NCI-H446 (cell line): Measurements from ENCODE around the gene COQ2.
"Not testable (repeated sequence)": the region's sequence is repeated elsewhere in the genome, so short reads cannot be mapped to it uniquely, and the experiment has no call there.

Experiments
- DNase-seq, 2 experiments: peaks; one replicate each; lab custom pipeline; 2025; lab: John Stamatoyannopoulos, UW

The COQ2 gene

DNA sequence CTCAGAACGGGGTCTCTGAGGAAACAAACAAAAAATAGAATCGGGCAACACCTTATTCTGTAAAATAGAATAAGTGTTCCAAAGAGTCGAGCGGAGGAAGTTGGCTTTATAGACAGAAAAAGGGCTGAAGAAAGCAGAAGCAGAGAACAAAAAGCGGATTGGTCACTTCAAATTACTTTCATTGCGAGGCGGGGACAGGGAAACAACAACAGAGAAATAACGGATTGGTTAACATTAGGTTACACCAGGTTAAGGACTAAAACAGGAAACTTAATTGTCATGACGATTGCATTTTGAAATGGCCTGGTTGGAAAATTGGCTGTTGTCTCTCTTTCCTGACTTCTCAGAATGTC, 433 bp upstream of the COQ2 start:
- no peak for DNase-seq

GRCh38 chr4:83283181-83283580, 1.4 kb downstream of the COQ2 start:
- no peak for DNase-seq

- peak; percentile 55 to 66 for DNase-seq
Measured at GRCh38 chr4:83282049-83282535, 2.5 kb downstream of the COQ2 start.

DNA sequence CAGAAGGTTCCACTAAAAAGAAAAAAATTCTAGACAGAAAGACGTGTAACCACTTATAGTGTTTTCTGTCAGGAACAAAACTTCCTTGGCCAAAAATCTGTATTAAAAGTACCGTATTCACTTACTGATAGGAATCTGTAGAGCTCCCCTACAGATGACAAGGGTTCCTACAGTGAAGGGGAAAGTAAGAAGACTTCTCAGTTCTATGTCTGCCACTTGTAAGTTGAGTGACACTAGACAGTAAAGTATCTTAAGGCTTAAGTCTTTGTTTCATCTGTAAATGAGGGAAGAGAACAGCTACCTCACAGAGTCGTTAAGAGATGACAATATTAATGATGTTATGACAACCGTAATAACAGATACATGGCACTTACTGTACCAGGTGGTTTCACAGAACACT, 3.3 kb downstream of the COQ2 start:
- no peak for DNase-seq

DNA sequence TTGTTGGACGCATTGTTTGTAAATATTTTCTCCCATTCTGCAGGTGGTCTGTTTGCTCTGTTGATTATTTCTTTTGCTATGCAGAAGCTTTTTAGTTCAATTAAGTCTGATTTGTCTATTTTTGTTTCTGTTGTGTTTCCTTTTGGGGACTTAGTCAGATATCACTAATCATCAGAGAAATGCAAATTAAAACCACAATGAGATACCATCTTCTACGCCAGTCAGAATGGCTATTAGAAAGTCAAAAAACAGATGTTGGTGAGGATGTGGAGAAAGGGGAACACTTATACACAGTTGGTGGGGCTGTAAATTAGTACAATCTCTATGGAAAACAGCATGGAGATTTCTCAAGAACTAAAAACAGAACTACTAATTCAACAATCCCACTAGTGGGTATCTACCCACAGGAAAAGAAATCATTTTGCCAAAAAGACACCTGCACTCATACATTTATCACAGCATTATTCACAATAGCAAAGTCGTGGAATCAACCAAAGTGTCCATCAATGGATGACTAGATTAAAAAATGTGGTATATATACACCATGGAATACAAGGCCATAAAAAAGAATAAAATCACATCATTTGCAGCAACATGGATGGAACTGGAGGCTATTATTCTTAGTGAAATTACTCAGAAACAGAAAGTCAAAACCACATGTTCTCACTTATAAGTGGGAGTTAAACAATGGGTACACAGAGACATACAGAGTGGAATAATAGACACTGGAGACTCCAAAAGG, 8.1 kb downstream of the COQ2 start:
- DNase-seq: no peak

DNA sequence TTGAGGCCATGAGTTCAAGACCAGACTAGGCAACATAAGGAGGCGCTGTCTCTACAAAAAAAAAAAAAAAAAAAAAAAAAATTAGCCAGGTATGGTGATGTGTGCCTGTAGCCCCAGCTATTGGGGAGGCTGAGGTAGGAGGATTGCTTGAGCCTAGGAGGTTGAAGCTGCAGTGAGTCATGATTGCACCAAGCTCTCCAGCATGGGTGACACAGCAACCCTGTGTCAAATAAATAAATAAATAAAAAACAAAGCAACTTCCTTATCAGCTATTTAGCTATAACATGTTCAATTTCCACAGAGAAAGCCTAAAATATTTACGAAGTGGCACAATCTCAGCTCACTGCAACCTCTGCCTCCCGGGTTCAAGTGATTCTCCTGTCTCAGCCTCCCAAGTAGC, 10.7 kb downstream of the COQ2 start:
- DNase-seq: not testable (repeated sequence)

- no peak for DNase-seq
Measured at GRCh38 chr4:83272900-83273299, 11.7 kb downstream of the COQ2 start.

DNA sequence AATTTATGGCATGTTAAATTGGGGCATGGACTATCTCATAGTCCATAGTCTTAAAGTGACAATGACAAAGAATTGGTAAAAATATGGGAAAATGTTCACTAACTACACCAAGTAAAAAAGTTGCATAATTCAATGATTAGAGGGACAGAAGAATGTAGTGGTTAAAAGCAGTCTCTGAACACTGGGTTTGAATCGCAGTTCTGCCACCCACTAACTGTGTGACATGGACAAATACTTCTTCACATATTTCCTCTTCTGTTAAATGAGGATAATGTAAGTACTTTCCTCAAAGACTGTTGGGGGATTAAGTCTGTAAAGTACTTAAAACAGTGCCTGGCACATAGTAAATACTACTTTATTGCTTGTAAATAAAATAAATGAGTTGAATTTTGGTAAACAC, 15.3 kb downstream of the COQ2 start:
- no peak for DNase-seq

DNA sequence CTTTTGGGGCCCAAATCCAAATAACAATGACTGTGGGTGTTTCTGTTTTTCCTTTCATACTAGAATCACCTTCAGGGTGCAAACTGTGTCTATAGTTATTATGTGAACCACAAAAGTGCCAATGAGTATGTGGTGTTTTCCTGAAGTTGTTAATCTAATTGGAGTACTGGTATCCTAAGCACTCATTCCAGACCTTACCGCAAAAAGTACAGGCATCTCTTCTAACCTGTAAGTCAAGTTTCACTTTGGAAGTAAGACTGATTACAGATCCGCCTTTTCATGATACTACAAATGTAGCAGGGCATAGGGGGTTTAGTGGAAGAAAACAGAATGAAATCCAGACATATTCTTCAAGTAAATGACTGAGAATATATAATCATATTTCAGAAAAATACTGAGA, 16.1 kb downstream of the COQ2 start:
- no peak for DNase-seq

DNA sequence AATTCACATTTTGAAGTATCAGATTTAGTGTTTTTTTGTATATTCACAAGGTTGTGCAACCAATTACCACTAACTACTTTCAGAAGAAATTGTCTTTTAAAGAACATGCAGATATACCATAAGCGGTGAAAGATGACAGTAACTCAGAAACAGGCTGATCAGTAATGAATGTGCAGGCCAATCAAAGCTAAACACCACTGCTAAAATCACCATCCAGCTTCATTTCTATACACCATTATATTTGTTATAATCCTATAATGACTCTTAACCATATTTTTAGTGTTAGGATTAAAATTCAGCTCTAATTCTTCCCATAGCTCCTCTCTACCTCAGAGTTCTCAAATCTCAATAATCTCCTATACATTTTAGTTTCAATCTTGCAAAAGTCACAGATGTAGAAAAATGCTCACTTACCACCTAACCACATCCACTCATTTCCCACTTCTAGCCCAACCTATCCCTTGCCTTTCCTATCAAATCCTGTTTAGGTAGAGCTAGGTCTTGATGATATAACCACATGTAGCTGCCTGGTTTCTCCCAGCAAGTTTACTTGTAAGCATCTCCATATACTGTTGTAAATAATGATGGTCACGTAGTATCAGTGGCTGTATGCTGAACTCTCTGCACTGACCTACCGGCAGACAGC, 16.6 kb downstream of the COQ2 start:
- no peak for DNase-seq

GRCh38 chr4:83267121-83267829, 17.3 kb downstream of the COQ2 start:
- no peak for DNase-seq

- no peak for DNase-seq
Measured at GRCh38 chr4:83266689-83267088, 17.9 kb downstream of the COQ2 start.

DNA sequence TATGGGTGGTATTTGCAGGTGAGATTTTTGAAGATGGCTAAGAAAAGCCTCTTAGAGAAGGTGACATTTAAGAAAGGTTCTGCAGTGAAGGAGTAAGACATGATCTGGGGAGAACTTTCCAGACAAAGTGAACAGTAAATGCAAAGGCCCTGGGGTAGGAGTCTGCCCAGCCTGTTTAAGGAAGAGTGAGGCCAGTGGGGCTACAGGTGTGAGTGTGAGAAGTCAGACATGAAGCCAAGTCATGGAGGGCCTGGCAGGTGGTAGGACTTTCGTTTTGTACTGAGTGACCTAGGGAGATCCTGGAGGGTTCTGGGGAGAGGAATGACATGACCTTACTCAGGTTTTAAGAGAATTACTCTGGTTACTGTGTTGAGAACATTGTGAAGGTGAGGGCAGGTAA, 21.5 kb downstream of the COQ2 start:
- DNase-seq: no peak

GRCh38 chr4:83262682-83263081, 21.9 kb downstream of the COQ2 start:
- DNase-seq: no peak

DNA sequence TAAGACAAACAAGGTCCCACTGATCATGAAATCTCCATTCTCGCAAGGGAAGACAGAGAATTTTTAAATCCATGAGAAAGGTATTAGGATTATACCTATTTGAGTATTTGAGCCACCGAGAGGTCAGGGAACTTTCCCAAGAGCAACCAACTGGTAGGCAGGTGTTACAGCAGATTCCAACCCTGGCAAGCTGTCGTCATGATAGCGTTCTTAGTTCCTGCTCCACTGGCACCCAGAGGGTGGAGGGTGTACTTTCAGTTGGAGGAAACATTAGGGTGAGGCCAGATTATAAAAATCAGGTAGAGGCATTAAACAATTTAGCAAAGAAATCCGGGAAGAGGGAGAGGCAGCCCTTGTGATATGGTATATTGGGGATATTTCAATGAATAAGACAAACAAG, 23.3 kb downstream of the COQ2 start:
- DNase-seq: no peak

GRCh38 chr4:83259586-83259985, 25.0 kb downstream of the COQ2 start:
- DNase-seq: no peak

DNA sequence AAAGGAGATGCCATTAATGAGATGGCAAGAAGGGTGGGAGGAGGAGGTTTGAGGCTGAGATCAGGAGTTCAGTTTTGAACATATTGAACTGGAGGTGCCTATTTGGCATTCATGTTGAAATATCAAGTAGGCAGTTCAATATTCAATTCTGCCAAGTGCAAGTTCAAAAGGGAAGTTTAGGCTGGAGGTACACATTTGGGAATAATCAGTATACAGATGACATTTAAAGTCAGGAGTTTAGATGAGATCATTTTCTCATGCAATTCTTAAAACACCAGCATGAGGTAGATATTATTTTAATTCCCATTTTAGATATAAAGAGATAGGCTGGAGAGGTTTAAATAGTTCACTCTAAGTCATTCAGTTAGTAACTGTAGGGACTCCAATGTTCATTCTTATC, 26.1 kb downstream of the COQ2 start:
- no peak for DNase-seq

GRCh38 chr4:83257811-83258210, 26.8 kb downstream of the COQ2 start:
- DNase-seq: peak; percentile 1 to 29

- DNase-seq: no peak
Measured at GRCh38 chr4:83255584-83255983, 29.0 kb downstream of the COQ2 start.

DNA sequence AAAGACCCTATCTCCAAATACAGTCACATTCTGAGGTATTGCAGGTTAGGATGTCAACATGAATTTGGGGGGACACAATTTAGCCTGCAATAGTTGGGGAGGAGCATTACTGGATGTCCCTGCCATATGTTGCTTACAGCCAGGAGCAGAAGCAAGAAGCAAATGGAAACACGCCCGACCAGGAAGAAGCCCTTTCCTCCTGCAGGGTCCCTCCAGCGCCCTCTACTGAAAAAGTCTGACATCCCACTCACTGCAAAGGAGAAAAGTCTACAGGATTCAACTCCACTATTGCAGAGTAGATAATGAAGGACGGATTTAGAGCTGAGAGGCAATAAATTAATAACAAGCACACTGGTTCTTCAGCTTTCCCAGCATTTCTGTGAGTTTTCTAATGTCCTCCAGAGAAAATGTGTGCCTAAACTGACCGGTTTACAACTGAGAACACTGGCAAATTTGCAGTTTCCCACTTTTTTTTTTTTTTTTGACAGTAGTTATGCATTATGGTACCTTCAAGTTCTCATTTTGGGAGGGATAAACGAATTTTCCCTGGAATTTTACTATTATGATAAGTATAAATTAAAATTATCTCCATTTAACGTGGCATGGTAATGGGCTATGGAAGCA, 31.7 kb downstream of the COQ2 start:
- DNase-seq: peak; percentile 20 to 75

DNA sequence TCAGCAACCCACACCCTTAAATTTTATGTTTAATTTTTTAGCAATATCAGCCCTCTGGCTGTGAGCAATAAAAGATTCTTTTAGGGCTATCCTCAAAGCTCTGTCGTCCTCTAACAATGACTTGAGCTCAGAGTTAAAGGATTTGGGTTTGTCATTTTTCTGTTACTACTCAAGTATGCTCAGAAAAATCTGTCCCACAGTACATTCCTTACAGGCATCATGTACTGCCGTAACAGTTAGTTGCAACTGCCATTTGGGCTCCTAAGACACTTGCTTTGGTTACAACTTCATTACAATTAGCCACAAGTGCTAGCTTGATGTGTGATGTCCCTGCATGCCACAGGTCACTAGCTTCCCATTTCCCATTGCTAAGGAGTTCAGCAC, 33.2 kb downstream of the COQ2 start:
- no peak for DNase-seq

GRCh38 chr4:83250687-83251446, 33.7 kb downstream of the COQ2 start:
- DNase-seq: no peak
